GM12872 (cell line): ENCODE data around the gene ORM2.

Experiments
- CTCF ChIP-seq: IDR thresholded peaks from 3 replicates; pipeline ENCODE4 v1.5.1; 2011; ENCODE audit warnings: low read depth, mild to moderate bottlenecking, low read length, moderate library complexity; ENCODE audit not compliant: insufficient read depth

The ORM2 gene

GRCh38 chr9:114284316-114285060, 45.2 kb upstream of the ORM2 start:
- TF ChIP-seq CTCF, result no peak

GRCh38 chr9:114285166-114285867, 44.4 kb upstream of the ORM2 start:
- TF ChIP-seq CTCF, result no peak

- no peak for TF ChIP-seq CTCF
Observed at GRCh38 chr9:114286146-114286679, 43.5 kb upstream of the ORM2 start.

GRCh38 chr9:114287001-114287762, 42.5 kb upstream of the ORM2 start:
- TF ChIP-seq CTCF, result no peak

GRCh38 chr9:114287763-114288192, 41.9 kb upstream of the ORM2 start:
- TF ChIP-seq CTCF, result no peak

GRCh38 chr9:114288193-114289091, 41.2 kb upstream of the ORM2 start:
- TF ChIP-seq CTCF, result no peak
